ENCODE data around the gene LARP4.

Gene LARP4

DNA sequence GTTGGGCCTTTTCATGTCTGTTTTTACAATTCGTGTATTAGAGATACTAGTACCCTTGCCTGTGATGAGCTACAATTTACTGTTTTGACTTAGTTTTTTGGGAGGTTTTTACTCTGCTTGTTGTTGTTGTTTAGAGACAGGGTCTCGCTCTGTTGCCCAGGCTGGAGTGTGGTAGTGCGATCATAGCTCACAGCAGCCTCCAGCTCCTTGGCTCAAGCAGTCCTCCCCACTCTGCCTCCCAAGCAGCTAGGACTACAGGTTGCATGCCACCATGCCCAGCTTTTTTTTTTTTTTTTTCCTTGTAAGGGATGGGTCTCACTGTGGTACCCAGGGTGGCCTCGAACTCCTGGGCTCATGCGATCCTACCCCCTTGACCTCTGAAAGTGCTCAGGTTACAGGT lies 52.1 kb downstream of the LARP4 start:
- H3K4me3 ChIP-seq (ENCODE audit: low read length): no peak overlapping the region
- TF ChIP-seq, protein P1, sequence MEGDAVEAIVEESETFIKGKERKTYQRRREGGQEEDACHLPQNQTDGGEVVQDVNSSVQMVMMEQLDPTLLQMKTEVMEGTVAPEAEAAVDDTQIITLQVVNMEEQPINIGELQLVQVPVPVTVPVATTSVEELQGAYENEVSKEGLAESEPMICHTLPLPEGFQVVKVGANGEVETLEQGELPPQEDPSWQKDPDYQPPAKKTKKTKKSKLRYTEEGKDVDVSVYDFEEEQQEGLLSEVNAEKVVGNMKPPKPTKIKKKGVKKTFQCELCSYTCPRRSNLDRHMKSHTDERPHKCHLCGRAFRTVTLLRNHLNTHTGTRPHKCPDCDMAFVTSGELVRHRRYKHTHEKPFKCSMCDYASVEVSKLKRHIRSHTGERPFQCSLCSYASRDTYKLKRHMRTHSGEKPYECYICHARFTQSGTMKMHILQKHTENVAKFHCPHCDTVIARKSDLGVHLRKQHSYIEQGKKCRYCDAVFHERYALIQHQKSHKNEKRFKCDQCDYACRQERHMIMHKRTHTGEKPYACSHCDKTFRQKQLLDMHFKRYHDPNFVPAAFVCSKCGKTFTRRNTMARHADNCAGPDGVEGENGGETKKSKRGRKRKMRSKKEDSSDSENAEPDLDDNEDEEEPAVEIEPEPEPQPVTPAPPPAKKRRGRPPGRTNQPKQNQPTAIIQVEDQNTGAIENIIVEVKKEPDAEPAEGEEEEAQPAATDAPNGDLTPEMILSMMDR (conservative IDR thresholded peaks at IDR 0.05; ENCODE audit: low read length): no peak
- DNase-seq (ENCODE audit: low read depth): no peak

DNA sequence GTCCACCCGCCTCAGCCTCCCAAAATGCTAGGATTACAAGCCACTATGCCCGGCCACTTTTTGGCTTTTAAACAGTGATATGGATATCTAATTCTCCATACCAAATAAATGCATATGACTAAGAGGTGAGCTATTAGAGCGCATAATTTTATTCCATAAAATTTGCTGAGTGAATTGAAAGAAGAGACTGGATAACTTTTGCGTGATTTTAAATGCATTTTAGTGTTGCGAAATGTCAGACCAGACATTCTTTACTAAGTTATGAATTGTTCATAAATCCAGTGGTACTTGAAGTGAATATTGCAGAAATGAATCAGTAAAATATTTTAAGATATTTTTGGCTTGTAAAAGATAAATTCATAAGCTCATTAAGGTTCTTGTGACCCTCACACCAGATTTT lies 53.2 kb downstream of the LARP4 start:
- no peak for DNase-seq (ENCODE audit: low read depth)
- TF ChIP-seq, protein P1 (conservative IDR thresholded peaks at IDR 0.05; ENCODE audit: low read length): no peak
- no peak overlapping the region for H3K4me3 ChIP-seq (ENCODE audit: low read length)

DNA sequence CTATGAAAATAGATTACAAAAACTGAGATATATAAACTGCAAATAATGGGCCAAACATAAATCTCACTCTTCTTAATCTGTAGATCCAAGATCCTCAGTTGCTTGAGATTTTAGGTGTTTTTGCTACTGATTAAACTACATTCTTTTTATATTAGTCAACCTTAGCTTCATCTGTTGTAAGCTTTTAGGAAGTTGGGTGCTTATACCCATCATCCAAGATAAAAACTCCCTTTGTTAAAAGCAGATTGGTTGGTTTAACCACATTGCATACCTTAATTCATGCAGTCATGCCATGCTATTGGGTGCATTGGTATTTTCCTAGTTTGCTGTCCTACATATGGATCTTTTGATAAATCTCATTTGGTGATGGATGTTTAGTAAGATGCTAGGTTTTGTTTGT lies 57.9 kb downstream of the LARP4 start:
- DNase-seq (ENCODE audit: low read depth): peak; percentile 40
- no peak overlapping the region for H3K4me3 ChIP-seq (ENCODE audit: low read length)
- TF ChIP-seq, protein P1 (conservative IDR thresholded peaks at IDR 0.05; ENCODE audit: low read length): no peak

DNA sequence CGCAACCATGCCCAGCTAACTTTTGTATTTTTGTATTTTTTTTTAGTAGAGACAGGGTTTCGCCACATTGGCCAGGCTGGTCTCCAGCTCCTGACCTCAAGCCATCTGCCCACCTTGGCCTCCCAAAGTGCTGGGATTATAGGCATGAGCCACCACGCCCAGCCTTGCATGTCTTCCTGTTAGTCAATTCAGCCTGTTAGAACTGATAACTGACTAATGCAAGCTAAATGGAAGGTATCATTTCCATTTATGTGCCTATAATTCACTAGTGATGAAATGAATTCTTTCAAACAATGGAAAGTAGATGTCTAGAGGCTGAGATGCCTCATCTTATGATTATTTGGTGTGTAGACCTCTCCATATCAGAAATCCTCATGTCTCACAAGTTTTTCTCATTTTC lies 66.8 kb downstream of the LARP4 start:
- no peak overlapping the region for H3K4me3 ChIP-seq (ENCODE audit: low read length)
- DNase-seq (ENCODE audit: low read depth): no peak
- TF ChIP-seq, protein P1 (conservative IDR thresholded peaks at IDR 0.05; ENCODE audit: low read length): no peak

DNA sequence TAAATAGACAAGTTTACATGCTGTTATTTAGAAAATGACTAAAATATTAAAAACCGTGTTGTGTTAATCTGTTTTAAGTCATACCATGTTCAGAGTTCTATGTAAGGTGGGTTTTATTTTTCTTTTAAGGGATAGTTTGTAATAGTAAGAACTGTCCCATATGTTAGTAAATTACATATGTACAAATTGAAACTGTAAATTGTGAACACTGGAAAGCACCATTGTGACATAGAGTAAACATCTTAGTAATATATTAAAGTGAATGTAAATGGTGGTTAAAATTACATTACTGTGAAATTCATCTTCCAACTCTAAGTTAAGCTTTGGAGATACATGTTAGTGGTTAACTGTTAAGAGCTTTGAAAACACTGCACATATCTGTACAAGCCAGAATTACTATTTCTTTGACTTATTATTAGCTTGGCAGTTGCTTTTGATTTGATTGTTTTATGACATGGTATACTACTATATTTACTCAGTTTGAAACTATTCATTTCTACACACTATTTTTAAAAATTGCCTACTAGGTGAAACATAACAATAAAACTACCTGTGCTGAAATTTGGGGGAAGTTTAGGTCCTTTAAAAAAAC lies 76.7 kb downstream of the LARP4 start:
- H3K4me3 ChIP-seq (ENCODE audit: low read length): no peak overlapping the region
- no peak for DNase-seq (ENCODE audit: low read depth)
- TF ChIP-seq, protein P1 (conservative IDR thresholded peaks at IDR 0.05; ENCODE audit: low read length): no peak

DNA sequence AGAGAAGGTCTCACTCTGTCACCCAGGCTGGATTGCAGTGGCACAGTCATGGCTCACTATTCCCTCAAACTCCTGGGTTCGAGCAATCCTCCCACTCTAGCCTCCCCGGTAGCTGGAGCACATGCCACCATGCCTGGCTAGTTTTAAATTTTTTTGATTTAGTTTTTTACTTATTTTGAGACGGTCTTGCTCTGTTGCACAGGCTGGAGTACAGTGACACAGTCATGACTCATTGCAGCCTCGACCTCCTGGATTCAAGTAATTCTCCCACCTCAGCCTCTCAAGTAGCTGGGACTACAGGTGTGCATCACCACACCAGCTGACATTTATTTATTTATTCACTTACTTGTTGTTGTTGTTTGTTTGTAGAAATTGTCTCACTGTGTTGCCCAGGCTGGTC lies 81.9 kb downstream of the LARP4 start:
- H3K4me3 ChIP-seq (ENCODE audit: low read length): no peak overlapping the region
- no peak for DNase-seq (ENCODE audit: low read depth)
- TF ChIP-seq, protein P1 (conservative IDR thresholded peaks at IDR 0.05; ENCODE audit: low read length): no peak

DNA sequence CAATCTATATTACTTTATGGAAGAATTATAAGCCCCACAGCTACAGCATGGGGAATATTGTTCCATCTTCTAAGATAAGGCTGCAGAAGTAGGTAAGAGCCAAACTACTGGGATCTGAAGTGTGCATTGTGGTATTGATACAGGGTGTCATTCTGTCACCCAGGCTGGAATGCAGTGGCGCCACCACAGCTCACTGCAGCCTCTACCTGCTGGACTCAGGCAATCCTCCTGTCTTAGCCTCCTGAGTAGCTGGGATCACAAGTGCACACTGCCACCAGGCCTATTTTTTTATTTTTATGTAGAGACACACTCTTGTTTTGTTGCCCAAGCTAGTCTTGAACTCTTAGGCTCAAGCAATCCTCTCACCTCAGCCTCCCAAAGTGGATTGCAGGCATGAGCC lies 82.8 kb downstream of the LARP4 start:
- no peak overlapping the region for H3K4me3 ChIP-seq (ENCODE audit: low read length)
- TF ChIP-seq, protein P1 (conservative IDR thresholded peaks at IDR 0.05; ENCODE audit: low read length): no peak
- DNase-seq (ENCODE audit: low read depth): no peak
